HG02970 (cell line): Measurements from ENCODE around the gene NRG3.

Experiments
- ATAC-seq: cut with Tn5 transposase; IDR thresholded peaks from one replicate; pipeline ENCODE4 v1.9.1; 2021; ENCODE audit warnings: mild to moderate bottlenecking, moderate library complexity, moderate number of reproducible peaks; ENCODE audit not compliant: unreplicated experiment, low FRiP score

The NRG3 gene

DNA sequence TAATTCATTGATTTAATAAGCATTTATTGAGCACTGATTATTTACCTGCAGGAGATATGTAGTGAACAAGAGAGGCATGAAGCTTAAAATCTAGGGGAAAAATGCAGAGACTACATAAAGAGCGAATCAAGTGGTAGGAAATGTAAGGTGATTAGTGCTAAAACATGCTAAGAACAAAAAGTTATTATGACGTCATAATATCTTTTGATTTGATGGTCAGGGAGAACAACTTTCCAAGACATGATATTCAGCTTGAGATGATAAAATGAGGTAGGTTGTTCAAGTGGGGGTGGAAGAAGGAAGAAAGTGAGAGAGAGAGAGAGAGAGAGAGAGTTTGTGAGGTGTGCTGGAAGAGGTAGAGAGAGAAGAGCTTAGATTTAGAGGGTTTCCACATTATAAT is 317.7 kb downstream of the NRG3 start:
- ATAC-seq = no peak

DNA sequence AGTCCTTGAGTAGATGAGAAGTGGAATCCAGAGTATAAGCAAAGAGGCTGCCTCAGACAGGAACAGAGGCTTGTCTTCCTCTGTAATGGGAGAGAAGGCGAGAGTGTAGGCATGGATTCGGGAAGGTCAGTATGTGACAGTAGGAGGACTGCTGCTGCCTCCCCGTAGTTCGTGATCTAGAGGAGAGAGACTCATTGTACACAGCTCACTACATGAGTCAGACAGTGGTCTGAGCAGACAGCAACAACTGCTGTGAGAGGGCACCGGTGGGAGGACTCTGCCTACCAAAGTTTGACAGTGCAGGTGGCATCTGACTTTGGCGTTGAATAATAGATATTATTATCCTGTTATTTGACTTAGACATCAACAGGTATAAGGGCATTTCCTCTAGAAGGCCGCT is 319.4 kb downstream of the NRG3 start:
- no peak for ATAC-seq

GRCh38 chr10:82206831-82207230 is 331.8 kb downstream of the NRG3 start:
- ATAC-seq = no peak

DNA sequence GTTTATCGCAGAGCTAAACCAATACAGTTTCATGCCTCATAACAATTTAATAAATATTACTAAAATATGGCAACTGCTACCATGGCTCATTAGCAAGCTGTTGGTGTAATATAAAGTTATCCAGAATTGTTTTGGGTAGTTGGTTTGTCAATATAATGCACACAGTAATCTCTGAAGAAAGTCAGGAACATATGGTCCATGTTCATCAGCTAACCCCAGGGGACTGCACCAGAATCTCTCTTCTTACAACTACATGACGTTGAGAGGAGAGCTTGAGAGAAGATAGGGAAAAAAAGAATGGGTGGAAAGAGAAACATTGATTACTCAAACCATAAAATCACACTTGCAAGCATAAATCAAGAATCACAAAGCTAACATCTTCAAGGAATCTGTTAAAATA is 333.7 kb downstream of the NRG3 start:
- ATAC-seq = no peak

DNA sequence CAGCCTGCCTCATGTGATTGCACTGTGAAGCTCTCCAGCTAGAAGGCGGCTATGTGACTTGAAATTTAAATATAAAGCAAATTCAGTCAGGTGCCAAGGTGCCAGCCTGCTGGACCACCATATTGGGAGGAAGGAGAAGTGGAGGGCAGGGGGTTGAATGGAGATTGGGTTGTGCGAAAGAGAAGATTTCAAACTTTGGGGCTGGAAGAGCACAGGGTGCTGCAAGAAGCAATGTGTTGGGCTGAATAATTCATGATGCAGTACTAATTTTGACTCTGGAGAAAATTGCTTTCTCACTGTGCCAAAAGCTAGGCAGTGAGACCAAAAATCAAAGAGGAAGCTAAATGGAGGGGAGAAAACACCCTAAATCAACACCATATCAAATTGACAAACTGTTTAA is 335.3 kb downstream of the NRG3 start:
- ATAC-seq = no peak

DNA sequence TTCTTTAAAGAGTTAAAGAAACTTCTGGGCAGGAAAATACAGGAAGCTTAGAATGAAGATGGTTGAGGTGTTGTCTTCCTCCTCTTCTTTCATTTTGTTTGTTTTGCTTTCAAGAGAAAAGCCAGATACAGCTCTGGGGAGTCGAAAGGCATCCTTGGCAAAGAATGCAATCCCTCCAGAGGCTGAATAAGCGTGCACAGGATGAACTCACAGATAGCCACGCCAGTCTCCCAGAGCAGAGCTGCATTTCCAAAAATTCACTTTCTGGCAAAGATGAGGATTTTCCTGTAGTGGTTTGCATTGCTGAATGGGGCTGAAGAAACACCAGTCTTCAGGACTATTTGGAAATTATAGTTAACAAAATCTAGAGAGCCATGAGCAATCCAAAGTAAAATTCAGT is 336.4 kb downstream of the NRG3 start:
- ATAC-seq = no peak

DNA sequence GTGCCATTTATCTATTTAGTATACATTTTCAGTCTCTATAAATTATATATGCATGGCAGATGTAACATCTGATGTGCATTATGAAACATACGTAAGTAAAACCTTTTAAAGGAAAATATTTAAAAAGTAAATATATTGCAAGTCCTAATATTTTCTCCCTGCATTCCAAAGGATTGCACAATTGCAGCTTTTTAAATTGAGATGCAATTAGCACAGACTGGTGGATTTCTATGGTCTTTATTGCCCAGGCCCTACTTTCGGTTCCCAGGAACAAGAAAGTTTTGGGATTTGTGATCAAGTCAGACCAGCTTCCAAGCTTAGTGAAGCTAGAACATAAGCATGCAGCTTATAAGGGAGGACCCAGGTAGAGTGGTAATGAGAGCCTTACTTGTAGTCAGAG is 337.8 kb downstream of the NRG3 start:
- no peak for ATAC-seq

GRCh38 chr10:82213784-82214183 is 338.8 kb downstream of the NRG3 start:
- no peak for ATAC-seq

- ATAC-seq = no peak
These were observed 346.1 kb downstream of the NRG3 start for GRCh38 chr10:82221056-82221455.

GRCh38 chr10:82221601-82222149 is 346.7 kb downstream of the NRG3 start:
- no peak for ATAC-seq

- ATAC-seq = no peak
These were observed 353.7 kb downstream of the NRG3 start for GRCh38 chr10:82228701-82229100.

- ATAC-seq = no peak
These were observed 359.2 kb downstream of the NRG3 start for GRCh38 chr10:82234173-82234572.

DNA sequence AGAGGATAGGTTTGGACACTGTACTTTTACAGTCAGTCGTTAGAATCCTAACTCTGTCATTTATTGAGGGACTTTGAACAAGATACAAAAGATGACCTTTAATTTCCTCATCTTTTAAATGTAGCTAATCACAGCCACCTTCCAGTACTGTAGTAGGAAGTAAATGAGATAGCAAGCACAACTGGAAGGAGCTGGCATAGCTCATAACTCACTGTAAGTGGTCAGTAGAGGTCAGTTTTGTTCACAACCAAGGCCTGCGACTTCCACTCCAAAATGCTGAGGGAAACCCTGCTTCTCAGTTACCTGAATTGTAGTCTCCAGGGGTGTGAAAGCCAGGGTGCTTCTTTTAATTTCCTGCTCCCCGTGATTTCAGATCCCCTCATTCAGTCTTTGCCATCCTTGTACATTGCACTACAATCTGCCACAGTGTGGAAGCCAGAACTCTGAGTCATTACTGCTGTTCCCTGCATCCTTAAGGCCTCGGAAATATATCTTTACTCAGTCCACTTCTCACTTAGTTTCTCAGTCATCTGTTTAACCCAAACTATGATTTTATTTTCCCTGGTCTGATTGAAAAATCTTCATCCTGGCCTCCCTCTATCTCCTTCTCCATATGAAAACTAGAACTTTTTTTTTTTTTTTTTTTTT is 361.2 kb downstream of the NRG3 start:
- no peak for ATAC-seq

- no peak for ATAC-seq
These were observed 363.3 kb downstream of the NRG3 start for GRCh38 chr10:82238291-82238690.

DNA sequence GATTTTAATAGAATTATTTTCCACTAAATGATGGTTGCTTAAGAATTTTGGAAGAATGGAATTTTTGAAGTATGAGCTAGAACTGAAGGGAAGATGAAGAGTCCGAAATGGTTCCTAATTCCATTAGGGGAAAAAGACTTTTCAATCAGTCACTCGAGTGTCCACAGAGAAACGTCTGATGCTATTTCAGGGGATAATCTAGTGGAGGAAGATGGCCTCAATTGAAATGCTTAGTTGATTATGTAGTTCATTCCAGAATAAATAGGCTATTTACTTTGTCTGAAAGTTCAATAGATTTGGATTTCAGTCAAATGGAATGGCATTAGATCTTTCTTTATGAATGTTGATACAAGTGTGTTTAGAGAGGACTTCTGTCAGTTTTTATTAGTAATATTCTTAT is 365.4 kb downstream of the NRG3 start:
- ATAC-seq = no peak

GRCh38 chr10:82242778-82243177 is 367.8 kb downstream of the NRG3 start:
- no peak for ATAC-seq

- ATAC-seq = no peak
These were observed 370.2 kb downstream of the NRG3 start for GRCh38 chr10:82245157-82245556.

DNA sequence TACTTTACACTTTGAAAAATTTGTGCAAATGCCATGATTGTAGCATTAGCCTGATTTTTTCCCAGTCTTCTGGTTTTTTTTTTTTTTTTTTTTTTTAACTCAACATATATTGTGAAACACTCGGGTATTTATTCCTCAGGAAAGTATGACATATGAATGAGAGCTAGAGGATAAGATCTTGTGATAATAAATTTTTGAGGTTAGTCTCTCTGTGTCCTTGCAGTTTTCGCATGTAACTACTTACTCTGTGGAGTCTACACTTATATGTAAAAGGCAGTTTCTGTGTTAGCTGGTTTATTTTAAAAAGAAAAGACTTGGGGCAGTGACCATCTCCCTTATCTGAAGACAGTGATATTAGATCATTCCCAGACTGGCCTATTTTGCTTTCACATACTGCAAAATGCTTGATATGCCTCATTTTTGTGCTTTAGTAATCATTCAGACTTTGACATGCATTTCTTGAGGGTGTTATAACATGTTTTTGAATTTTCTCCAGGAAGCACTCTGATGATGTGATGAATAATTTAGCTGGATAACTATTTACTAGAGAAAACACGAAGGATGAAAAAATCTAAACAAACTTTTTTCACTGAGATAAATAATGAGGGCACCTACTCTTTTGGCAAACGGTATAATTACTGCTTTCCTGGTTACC is 371.0 kb downstream of the NRG3 start:
- ATAC-seq = no peak

DNA sequence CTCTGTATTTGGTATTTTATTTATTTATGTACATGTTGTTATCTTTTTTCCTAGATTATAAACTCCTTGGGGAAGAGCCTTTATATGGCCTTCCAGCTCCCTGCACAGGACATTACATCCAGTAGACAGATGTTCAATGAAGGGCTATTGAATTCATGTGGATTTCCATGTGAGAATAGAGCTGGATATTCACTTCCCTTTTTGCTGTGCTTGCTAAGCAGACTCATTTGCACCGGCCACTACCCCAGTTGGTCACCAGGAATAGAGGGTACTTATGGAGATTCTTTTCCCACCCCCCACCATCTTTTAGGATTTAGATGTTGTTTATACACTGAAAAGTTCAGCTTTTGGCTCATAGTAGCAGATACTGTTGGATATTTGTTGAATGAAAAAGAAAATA is 374.1 kb downstream of the NRG3 start:
- ATAC-seq = no peak

GRCh38 chr10:82251222-82251906 is 376.4 kb downstream of the NRG3 start:
- ATAC-seq = no peak

DNA sequence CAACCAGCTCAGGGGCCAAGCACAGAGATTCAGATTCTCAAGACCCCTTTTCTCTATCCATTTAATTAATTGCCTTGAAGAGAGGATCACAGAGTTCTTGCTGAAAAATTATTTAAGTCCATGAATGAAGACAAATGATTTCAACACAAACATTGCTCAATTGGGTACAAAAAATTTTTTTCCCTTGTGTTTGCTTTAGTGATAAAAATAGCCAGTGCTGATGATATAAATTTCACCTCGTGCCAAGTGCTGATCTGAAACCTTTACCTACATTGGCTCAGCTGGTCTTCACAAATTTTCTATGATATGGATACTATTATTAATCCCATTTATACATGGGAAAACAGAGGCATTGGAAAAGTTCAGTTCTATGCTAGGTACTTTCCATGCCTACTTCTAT is 377.1 kb downstream of the NRG3 start:
- ATAC-seq = no peak

DNA sequence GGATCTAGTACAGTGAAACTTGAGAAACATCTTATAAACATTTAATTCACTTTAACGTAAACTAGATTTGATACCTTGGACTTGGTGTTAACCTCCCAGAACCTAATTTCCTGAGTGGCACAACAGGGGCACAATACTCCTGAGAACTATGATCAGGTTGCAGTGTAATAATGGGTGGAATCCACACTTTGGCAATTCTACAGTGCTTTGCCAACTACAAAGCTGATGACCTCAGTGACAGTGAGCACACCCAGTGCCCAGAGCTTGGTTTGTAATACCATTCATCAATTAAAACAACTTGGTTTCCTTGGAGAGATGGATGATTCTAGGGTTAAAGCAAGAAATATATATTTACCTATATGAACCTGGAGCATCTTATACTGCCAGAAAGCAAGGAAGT is 379.2 kb downstream of the NRG3 start:
- no peak for ATAC-seq
